Measurements from ENCODE around the gene C1GALT1.

Gene C1GALT1

GRCh38 chr7:7202375-7202720 lies 20.0 kb downstream of the C1GALT1 start:
- no peak for DNase-seq

GRCh38 chr7:7203813-7204575 lies 21.6 kb downstream of the C1GALT1 start:
- no peak for DNase-seq

GRCh38 chr7:7207876-7208275 lies 25.5 kb downstream of the C1GALT1 start:
- DNase-seq = no peak

GRCh38 chr7:7208520-7208919 lies 26.2 kb downstream of the C1GALT1 start:
- no peak for DNase-seq

- DNase-seq = no peak
These were observed 27.2 kb downstream of the C1GALT1 start for GRCh38 chr7:7209412-7210050.

- no peak for DNase-seq
These were observed 28.3 kb downstream of the C1GALT1 start for GRCh38 chr7:7210475-7211237.

- DNase-seq = no peak
These were observed 30.3 kb downstream of the C1GALT1 start for GRCh38 chr7:7212612-7213011.

GRCh38 chr7:7214398-7215347 lies 32.3 kb downstream of the C1GALT1 start:
- no peak for DNase-seq

- DNase-seq = no peak
These were observed 33.9 kb downstream of the C1GALT1 start for GRCh38 chr7:7216279-7216678.

GRCh38 chr7:7219216-7219615 lies 36.9 kb downstream of the C1GALT1 start:
- no peak for DNase-seq

- no peak for DNase-seq
These were observed 38.5 kb downstream of the C1GALT1 start for GRCh38 chr7:7220821-7221220.

GRCh38 chr7:7221599-7222038 lies 39.3 kb downstream of the C1GALT1 start:
- DNase-seq = no peak

GRCh38 chr7:7223250-7223649 lies 40.9 kb downstream of the C1GALT1 start:
- DNase-seq = no peak

- DNase-seq = no peak
These were observed 44.1 kb downstream of the C1GALT1 start for GRCh38 chr7:7226407-7226806.

GRCh38 chr7:7228472-7228871 lies 46.1 kb downstream of the C1GALT1 start:
- no peak for DNase-seq

GRCh38 chr7:7228967-7229366 lies 46.6 kb downstream of the C1GALT1 start:
- no peak for DNase-seq

GRCh38 chr7:7231000-7231399 lies 48.7 kb downstream of the C1GALT1 start:
- no peak for DNase-seq

GRCh38 chr7:7231865-7232264 lies 49.5 kb downstream of the C1GALT1 start:
- DNase-seq = no peak

GRCh38 chr7:7235347-7235746 lies 53.0 kb downstream of the C1GALT1 start:
- DNase-seq = no peak

GRCh38 chr7:7236041-7236440 lies 53.7 kb downstream of the C1GALT1 start:
- no peak for DNase-seq

GRCh38 chr7:7237201-7237977 lies 55.0 kb downstream of the C1GALT1 start:
- no peak for DNase-seq

GRCh38 chr7:7237978-7238267 lies 55.6 kb downstream of the C1GALT1 start:
- no peak for DNase-seq

All from NCI-H1930 (cell line).